Spleen (tissue), 7 donors: Measurements from ENCODE around the gene C6orf52.

Experiments used
- POLR2AphosphoS5 ChIP-seq, 3 donors: sonication (generic); formaldehyde crosslinking; IDR thresholded peaks; one replicate each; pipeline ENCODE4 v1.5.1; 2017; ENCODE audit warnings: antibody characterized with exemption in 3 of 3
- TF ChIP-seq, protein P1 (sequence below), 11 experiments: fragments of 200-600 bp in 7 of 11; fragments of 450-650 bp in 4 of 11; sonication (generic) in 4 of 11; IDR thresholded peaks in 8 of 11; conservative IDR thresholded peaks in 3 of 11; 1 replicate in 7 of 11; 2 replicates in 4 of 11; pipeline versions ENCODE4 v1.4.0 to v1.8.0; 2016 to 2021; ENCODE audit warnings: antibody characterized with exemption in 11 of 11, inconsistent platforms in 4 of 11, mild to moderate bottlenecking in 1 of 11
- donor health status: DM: no; HTN: no; CAD: no; lungs with moderate emphysema.
- donor health status: DM: no; HTN: no; CAD: no.
- donor health status: DM: no; HTN: no; CAD: no.

DNA sequence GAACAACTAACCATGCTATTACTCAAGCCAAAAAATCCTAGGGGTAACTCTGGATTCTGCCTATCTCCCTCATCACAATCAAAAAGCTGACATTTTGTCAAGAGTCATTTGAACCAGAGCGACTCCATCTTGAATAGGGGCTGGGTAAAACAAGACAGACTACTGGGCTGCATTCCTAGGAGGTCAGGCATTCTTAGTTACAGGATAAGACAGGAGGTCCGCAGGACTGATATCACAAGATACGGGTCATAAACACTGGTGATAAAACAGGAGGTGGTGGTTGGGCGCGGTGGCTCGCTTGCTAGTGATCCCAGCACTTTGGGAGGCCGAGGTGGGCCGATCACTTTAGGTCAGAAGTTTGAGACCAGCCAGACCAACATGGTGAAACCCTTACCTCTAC, 32.2 kb downstream of the C6orf52 start:
- TF ChIP-seq POLR2AphosphoS5 (IDR thresholded peaks at IDR 0.05) = no peak
- TF ChIP-seq, protein P1, sequence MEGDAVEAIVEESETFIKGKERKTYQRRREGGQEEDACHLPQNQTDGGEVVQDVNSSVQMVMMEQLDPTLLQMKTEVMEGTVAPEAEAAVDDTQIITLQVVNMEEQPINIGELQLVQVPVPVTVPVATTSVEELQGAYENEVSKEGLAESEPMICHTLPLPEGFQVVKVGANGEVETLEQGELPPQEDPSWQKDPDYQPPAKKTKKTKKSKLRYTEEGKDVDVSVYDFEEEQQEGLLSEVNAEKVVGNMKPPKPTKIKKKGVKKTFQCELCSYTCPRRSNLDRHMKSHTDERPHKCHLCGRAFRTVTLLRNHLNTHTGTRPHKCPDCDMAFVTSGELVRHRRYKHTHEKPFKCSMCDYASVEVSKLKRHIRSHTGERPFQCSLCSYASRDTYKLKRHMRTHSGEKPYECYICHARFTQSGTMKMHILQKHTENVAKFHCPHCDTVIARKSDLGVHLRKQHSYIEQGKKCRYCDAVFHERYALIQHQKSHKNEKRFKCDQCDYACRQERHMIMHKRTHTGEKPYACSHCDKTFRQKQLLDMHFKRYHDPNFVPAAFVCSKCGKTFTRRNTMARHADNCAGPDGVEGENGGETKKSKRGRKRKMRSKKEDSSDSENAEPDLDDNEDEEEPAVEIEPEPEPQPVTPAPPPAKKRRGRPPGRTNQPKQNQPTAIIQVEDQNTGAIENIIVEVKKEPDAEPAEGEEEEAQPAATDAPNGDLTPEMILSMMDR (IDR thresholded peaks at IDR 0.05 in 8 of 11, conservative IDR thresholded peaks at IDR 0.05 in 3 of 11) = no peak
